ENCODE measurements around the gene EML2. TPM values are rescaled to one million over a fixed set of nuclear protein-coding genes. Genes with fewer than 3 reads are reported as not detected.

The EML2 gene
- total RNA-seq, 2 experiments from 2014 or later = 80.7 to 87.3 TPM

DNA sequence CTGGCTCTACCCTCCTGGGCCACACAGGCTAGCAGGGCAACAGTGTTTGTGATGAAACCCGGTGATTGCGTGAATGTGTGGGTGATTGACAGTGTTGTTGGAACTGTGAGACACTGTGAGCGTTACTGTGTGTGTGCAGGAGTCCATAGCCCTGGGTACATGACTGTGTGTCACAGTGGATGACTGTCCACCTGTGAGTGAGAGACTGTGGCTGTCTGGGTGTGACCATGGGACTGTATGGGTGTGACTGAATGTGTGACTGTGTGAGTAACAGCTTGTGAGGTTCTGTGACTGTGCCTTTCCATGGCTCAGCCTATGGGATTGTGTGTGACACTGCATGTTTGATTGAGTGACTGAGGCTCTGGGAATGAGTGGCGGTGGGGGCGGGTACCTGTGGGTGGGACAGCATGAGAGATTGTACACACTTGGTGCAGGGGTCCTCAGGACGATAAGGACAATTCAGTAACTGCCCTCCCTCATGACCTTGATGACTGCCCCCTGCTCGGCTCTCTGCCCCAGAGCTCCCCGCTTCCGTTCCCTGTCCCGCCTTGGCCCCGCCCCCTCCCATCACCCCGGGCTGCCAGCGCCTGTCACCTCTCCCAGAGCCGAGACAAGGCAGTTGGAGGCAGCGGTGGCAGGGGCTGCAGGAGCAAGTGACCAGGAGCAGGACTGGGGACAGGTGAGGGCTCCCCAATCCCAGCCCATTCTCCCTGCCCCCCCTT lies 28.6 kb upstream of the EML2 start, which contains the start of gene GIPR:
GIPR (plus strand) TSS at position 602 of the 722 bp plus-strand sequence. CDS start 1,300 bp downstream, outside the sequence.
- peak; percentile 57 for DNase-seq
- Mint-ChIP-seq H3K9me3 (no peaks in the 10 kb centered on the region), H3K27ac (peak within 1 kb of the TSS; percentile 34), H3K4me1 (peaks cover 40% of the 10 kb centered on the region), H3K27me3 (peaks cover 26% of the 10 kb centered on the region), H3K36me3 (ENCODE audit: low read depth) (peaks cover 2% of the 10 kb centered on the region), H3K4me3 (peak within 1 kb of the TSS; percentile 63)
- CTCF ChIA-PET = interaction anchor here (0.7 to 3.6 kb wide), 6 partner anchors 10 to 195 kb away, joined by 3 to 20 read pairs (median 3); partner anchors contain the start of gene SYMPK
- POLR2A ChIA-PET = interaction anchor here (0.7 kb wide), 1 partner anchor 101 kb away, joined by 3 read pairs; the partner anchor contains the start of gene SIX5

DNA sequence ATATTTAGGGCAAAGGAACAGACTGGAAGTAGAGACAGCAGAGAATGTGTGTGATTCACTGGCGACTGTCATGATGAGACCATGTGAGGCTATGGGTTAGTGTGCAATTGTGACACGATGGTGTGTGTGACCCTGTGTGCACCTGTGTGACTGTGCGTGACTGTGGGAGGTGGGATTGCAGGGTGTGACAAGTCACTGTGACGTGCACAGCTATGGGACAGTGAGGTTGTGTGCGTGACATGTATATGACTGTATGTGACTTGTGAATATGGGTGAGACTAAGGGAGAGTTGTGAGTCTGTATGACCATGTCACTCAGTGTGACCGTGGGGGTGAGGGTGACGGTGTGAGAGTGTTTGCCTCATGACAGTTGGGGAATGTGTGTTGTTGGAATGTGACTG lies 25.4 kb upstream of the EML2 start:
- CTCF ChIA-PET = interaction anchor here (0.6 kb wide), 1 partner anchor 14 kb away, joined by 3 read pairs; no protein-coding TSS in a partner anchor

DNA sequence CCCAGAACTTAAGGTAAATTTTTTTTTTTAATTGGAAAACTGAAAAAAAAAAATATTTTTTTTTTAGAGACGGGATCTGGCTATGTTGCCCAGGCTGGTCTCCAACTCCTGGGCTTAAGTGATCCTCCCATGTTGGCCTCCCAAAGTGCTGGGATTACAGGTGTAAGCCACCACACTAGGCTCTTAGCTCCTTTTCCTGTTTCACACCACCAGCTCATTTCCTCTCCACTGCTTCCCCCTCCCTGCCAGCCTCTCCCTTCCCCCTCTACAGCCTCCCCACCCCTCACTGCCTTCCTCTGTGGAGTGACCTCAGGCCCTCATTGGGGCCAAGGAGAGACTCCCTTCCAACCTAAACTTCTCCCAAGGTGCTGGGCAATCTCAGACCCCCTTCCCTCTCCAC lies 24.6 kb upstream of the EML2 start:
- ChIA-PET CTCF (interaction anchor here (0.7 to 1.5 kb wide), 2 partner anchors 14 to 15 kb away, joined by 3 to 4 read pairs; no protein-coding TSS in a partner anchor), POLR2A (no interaction called here)
- H3K4me3 Mint-ChIP-seq = no peak overlapping the region
- no peaks in the 10 kb centered on the region for H3K36me3 Mint-ChIP-seq (ENCODE audit: low read depth)
- H3K27ac Mint-ChIP-seq = no peak overlapping the region
- no peaks in the 10 kb centered on the region for H3K9me3 Mint-ChIP-seq
- H3K27me3 Mint-ChIP-seq = peaks cover 12% of the 10 kb centered on the region
- peaks cover 21% of the 10 kb centered on the region for H3K4me1 Mint-ChIP-seq
- no peak for DNase-seq

More for the DNA sequence above, 25.4 kb upstream of the EML2 start:
- Mint-ChIP-seq H3K27ac (no peak overlapping the region), H3K36me3 (ENCODE audit: low read depth) (no peaks in the 10 kb centered on the region), H3K9me3 (no peaks in the 10 kb centered on the region), H3K4me1 (peaks cover 28% of the 10 kb centered on the region), H3K4me3 (no peak overlapping the region), H3K27me3 (peaks cover 15% of the 10 kb centered on the region)
- POLR2A ChIA-PET = no interaction called here
- no peak for DNase-seq

DNA sequence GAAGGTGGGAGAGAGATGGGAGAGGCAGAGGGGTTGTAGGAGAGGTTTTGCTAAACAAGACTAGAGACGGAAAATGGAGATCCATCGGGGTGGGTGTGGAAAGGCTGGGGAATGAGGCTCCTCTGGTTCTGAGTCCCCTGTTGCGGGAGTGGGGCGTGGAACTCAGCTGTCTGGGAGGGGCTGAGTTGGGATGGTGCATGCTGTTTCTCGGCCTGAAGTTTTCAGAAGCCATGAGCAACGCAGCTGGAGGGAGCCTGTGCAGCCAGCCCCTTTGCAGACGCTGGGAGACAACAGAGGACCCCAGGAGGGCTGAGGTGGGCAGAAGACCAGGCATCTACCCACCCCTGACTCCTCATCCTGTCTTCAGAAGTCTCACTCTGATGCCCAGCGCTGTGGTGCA lies 21.4 kb upstream of the EML2 start:
- peaks cover 9% of the 10 kb centered on the region for H3K27me3 Mint-ChIP-seq
- CTCF ChIA-PET = interaction anchor here (0.6 to 1.0 kb wide), 3 partner anchors 14 to 255 kb away, joined by 3 read pairs; no protein-coding TSS in a partner anchor

DNA sequence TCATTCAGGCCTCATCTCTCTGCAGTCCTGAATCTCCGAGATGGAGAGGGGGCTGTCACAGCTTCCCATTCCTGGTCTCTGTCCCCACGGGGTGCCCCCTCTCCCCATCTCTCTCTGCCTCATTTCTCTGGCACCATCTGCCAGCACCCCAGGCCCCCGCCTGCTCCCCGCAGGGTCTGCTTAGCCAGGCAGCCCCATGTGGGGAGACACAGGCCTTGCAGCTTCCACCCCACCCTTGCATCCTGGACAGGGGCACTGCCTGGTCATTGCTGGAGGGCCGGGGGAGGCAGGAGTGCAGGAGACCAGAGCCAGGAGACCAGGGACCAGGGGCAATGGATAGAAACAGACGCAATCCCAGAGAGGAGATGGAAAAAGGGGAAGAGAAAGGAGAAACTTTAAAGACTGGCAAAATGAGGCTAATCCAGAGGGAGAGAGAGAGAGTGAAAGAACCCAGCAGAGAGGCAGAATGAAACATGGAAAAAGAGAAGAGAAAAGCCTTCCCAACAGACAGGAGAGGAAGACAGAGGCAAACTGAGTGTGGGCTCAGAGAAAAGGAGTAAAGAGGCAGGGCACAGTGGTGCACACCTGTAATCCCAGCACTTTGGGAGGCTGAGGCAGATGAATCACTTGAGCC lies 20.0 kb upstream of the EML2 start:
- Mint-ChIP-seq H3K36me3 (ENCODE audit: low read depth) (no peaks in the 10 kb centered on the region), H3K4me3 (no peak overlapping the region), H3K27ac (no peak overlapping the region), H3K9me3 (no peaks in the 10 kb centered on the region), H3K27me3 (peaks cover 9% of the 10 kb centered on the region), H3K4me1 (peaks cover 3% of the 10 kb centered on the region)
- ChIA-PET POLR2A (no interaction called here), CTCF (interaction anchor here (0.6 kb wide), 1 partner anchor 17 kb away, joined by 3 read pairs; no protein-coding TSS in a partner anchor)
- DNase-seq = no peak

More for the DNA sequence above, 21.4 kb upstream of the EML2 start:
- Mint-ChIP-seq H3K9me3 (no peaks in the 10 kb centered on the region), H3K36me3 (ENCODE audit: low read depth) (no peaks in the 10 kb centered on the region), H3K4me3 (no peak overlapping the region), H3K27ac (no peak overlapping the region), H3K4me1 (peaks cover 7% of the 10 kb centered on the region)
- POLR2A ChIA-PET = no interaction called here
- no peak for DNase-seq

DNA sequence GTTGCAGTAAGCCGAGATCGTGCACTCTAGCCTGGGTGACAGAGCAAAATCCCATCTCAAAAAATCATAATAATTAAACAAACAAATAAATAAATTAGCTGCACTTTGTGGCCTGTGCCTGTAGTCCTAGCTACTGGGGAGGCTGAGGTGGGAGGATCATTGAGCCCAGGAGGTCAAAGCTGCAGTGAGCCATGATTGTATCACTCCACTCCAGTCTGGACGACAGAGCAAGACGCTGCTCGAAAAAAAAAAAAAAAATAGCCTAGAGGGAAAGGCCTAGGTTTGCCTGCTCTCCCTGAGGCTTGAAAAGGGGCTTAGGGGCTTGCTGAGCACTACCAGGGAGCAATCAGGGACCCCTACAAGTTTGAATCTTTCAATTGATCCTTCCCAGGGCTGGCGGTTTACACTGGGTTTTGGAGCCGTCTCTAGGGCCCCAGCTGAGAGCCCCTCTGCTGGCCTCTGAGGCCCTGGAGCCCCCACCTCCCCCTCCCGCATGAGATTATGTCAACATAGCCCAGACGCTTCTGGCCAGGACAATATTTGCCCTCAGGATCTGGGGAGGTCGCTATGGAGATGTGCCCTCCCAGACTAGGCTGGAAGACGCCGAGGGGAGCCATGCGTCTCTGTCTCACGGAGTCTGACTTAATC lies 18.4 kb upstream of the EML2 start:
- DNase-seq = no peak
- CTCF ChIA-PET = no interaction called here
- POLR2A ChIA-PET = no interaction called here
- Mint-ChIP-seq H3K27ac (no peak overlapping the region), H3K9me3 (no peaks in the 10 kb centered on the region), H3K4me3 (no peak overlapping the region), H3K27me3 (peaks cover 9% of the 10 kb centered on the region), H3K36me3 (ENCODE audit: low read depth) (no peaks in the 10 kb centered on the region), H3K4me1 (no peaks in the 10 kb centered on the region)

DNA sequence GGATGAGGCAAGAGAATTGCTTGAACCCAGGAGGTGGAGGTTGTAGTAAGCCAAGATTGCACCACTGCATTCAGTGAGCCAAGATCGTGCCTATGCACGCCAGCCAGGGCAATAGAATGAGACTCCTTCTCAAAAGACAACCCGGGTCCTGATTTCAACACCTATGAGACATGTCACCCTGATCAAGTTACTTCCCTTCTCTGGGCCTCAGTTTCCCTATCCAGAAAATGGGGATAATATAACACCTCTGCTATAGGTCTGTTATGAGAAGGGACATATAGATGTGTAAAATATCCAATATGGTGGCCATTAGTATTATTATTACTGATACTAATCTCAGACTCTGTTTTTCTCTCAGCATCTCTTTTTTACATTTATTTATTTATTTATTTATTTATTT lies 15.9 kb upstream of the EML2 start:
- Mint-ChIP-seq H3K9me3 (no peaks in the 10 kb centered on the region), H3K27me3 (peaks cover 7% of the 10 kb centered on the region), H3K27ac (no peak overlapping the region), H3K4me1 (no peaks in the 10 kb centered on the region), H3K4me3 (no peak overlapping the region), H3K36me3 (ENCODE audit: low read depth) (no peaks in the 10 kb centered on the region)
- ChIA-PET POLR2A (no interaction called here), CTCF (interaction anchor here (0.6 kb wide), 1 partner anchor 202 kb away, joined by 4 read pairs; no protein-coding TSS in a partner anchor)
- no peak for DNase-seq

DNA sequence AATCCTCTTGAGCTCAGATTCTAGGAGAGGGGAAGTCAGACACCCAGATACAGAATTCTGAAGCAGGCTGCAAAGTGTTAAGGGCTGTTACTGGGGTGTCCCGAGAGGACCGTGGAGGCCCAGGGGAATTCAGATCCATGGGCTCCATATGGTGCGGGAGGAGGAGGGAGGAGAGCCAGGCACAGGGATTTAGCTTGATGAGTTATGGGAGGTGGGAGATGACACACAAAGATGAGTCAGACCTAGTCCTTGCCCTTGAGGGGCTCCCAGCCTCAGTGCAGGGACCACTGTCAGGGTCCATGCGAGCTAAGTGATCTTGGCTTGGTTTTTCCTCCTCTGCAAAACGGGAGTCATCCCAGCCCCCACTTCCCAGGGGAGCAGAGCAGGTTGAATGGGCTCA lies 14.4 kb upstream of the EML2 start:
- DNase-seq = no peak
- Mint-ChIP-seq H3K36me3 (ENCODE audit: low read depth) (no peaks in the 10 kb centered on the region), H3K27ac (no peak overlapping the region), H3K9me3 (no peaks in the 10 kb centered on the region), H3K4me1 (no peaks in the 10 kb centered on the region), H3K27me3 (peaks cover under 1% of the 10 kb centered on the region), H3K4me3 (no peak overlapping the region)
- ChIA-PET CTCF (interaction anchor here (1.0 kb wide), 1 partner anchor 168 kb away, joined by 3 read pairs; no protein-coding TSS in a partner anchor), POLR2A (no interaction called here)

DNA sequence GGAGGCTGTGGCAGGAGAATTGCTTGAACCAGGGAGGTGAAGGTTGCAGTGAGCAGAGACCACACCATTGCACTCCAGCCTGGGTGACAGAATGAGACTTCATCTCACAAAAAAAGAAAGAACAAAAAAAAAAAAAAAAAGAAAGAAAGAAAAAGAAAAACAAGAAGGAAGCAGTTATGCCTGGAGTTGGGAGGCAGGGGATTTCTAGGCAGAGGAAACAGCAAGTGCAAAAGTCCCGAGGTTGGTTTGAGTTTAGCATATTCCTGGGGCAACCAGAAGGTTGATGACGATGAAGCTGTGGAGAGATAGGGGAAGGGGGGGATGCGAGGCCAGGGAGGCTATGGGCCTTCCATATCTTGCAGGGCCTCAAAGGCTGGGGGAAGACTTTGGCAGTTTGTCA lies 11.5 kb upstream of the EML2 start:
- Mint-ChIP-seq H3K9me3 (no peaks in the 10 kb centered on the region), H3K4me1 (peaks cover 8% of the 10 kb centered on the region), H3K27ac (no peak overlapping the region), H3K4me3 (no peak overlapping the region), H3K27me3 (no peaks in the 10 kb centered on the region), H3K36me3 (ENCODE audit: low read depth) (no peaks in the 10 kb centered on the region)
- POLR2A ChIA-PET = no interaction called here
- no peak for DNase-seq
- CTCF ChIA-PET = interaction anchor here (0.6 kb wide), 1 partner anchor 14 kb away, joined by 3 read pairs; no protein-coding TSS in a partner anchor

DNA sequence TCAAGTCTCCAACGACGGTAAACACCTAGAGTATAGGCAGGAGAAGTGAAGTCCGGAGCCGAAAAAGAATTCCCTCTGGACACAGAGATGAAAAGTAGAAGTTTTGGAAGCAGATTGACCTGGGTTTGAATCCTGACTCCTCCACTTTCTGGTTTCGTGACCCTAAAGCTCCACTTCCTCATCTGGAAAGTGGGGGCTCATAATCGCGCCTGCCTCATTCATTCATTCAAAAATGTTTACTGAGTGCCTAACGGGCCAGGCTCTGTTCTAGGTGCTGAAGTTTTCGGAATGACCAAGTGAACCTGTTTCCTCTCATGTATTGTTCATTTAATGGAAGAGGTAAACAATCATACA lies 7.1 kb upstream of the EML2 start:
- peaks cover under 1% of the 10 kb centered on the region for H3K36me3 Mint-ChIP-seq (ENCODE audit: low read depth)
- H3K27me3 Mint-ChIP-seq = peaks cover 3% of the 10 kb centered on the region
- H3K4me1 Mint-ChIP-seq = peaks cover 33% of the 10 kb centered on the region
- H3K9me3 Mint-ChIP-seq = no peaks in the 10 kb centered on the region
- no peak for DNase-seq
- CTCF ChIA-PET = interaction anchor here (0.8 to 1.7 kb wide), 8 partner anchors 22 to 168 kb away, joined by 3 to 5 read pairs (median 3); partner anchors contain the start of gene GIPR
- POLR2A ChIA-PET = no interaction called here
- peak overlapping the region; percentile 82 for H3K4me3 Mint-ChIP-seq
- H3K27ac Mint-ChIP-seq = peak overlapping the region; percentile 84

DNA sequence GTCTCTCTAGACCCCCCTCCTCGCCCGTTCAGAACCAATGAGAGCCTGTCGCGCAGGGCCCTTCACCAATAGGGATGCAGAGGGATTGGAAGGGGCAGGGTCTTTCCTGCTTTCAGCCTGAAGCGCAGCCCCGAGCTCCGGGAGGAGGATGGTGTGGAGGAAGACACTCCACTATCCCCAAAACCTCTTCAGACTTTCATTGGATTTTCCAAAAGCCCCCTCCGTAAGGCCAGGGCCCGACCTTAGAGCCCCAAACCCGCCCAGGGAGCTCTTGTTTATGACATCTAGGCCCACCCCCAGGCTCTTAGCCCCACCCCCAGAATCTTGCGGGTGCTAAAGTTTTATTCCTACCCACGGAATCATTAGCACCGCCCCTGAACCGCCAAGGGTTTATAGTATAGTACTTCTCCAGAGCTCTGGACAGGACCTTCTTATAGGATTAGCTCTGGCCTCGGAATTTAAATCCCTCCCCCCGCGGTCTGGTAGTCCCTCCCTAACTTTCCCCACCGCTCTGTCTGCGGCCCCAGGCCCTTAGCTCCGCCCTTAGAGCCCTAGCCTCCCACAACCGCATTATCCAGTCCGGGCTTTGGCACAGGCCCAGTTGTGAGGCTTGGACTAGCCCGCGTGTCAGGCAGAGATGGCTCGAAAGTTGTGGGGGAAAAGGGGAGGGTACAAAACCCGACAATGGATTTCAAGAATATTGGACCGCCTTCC lies 6.6 kb upstream of the EML2 start:
- H3K4me1 Mint-ChIP-seq = peaks cover 38% of the 10 kb centered on the region
- H3K27ac Mint-ChIP-seq = peak overlapping the region; percentile 84
- no peaks in the 10 kb centered on the region for H3K9me3 Mint-ChIP-seq
- ChIA-PET POLR2A (interaction anchor here (0.7 kb wide), 1 partner anchor 1029 kb away, joined by 3 read pairs; no protein-coding TSS in a partner anchor), CTCF (interaction anchor here (0.6 to 1.7 kb wide), 13 partner anchors 22 to 207 kb away, joined by 3 to 6 read pairs (median 3); partner anchors contain the start of genes GIPR and QPCTL)
- H3K27me3 Mint-ChIP-seq = peaks cover 3% of the 10 kb centered on the region
- H3K36me3 Mint-ChIP-seq (ENCODE audit: low read depth) = peaks cover 5% of the 10 kb centered on the region
- DNase-seq = peak; percentile 89
- peak overlapping the region; percentile 82 for H3K4me3 Mint-ChIP-seq

DNA sequence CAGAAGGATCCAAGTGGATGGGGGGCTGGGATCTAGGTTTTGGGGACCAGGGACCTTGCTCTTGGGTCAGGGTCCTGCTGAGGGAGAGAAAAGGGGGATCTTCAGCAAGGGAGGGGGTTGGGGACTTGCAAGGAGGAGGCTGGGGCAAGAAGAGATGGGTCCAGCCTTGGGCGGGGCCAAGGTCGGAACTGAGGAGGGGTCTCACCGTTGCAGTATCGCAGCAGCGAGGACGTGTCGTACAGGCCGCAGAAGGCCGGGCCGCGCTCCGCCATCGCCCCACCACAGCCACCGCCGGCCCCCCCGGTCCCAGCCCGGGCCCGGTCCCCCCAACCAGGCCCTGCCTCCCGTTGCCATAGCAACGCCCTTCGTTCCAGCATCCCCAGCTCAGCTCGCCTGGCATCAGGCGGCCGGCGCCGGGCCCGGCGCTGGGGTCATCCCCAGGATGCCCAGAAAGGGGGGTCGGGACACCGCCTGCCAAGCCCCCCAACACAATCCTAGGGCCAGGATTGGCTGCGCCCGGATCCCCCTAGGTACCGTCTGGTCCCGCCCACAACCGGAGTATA lies 6.0 kb upstream of the EML2 start:
- Mint-ChIP-seq H3K36me3 (ENCODE audit: low read depth) (peaks cover 7% of the 10 kb centered on the region), H3K9me3 (no peaks in the 10 kb centered on the region), H3K4me1 (peaks cover 43% of the 10 kb centered on the region), H3K4me3 (peak overlapping the region; percentile 82), H3K27ac (peak overlapping the region; percentile 84), H3K27me3 (peaks cover 3% of the 10 kb centered on the region)
- CTCF ChIA-PET = interaction anchor here (0.6 to 1.7 kb wide), 11 partner anchors 23 to 206 kb away, joined by 3 to 6 read pairs (median 3); partner anchors contain the start of genes GIPR and QPCTL
- no peak for DNase-seq
- POLR2A ChIA-PET = interaction anchor here (0.7 kb wide), 1 partner anchor 1029 kb away, joined by 3 read pairs; no protein-coding TSS in a partner anchor
